Right lobe of liver (tissue), 6 donors: Measurements from ENCODE around the gene CABS1. TPM values are rescaled to one million over a fixed set of nuclear protein-coding genes. Genes with fewer than 3 reads are reported as not detected.

Experiments used
- ATAC-seq, 4 donors: fragments of 200-7000 bp; cut with Tn5 transposase; one replicate each; pipeline ENCODE4 v1.9.1; 2020; ENCODE audit warnings: mild to moderate bottlenecking in 4 of 4, moderate library complexity in 4 of 4
- DNase-seq, 3 donors: peaks; one replicate each; pipeline ENCODE4 v3.0.0-alpha.2; 2020
- H3K27ac ChIP-seq, 3 donors: fragments of 200-600 bp; one replicate each; pipeline ENCODE4 v1.8.0; 2022
- H3K27me3 ChIP-seq, 2 donors: fragments of 200-600 bp; one replicate each; pipeline ENCODE4 v1.8.0; 2022
- H3K36me3 ChIP-seq, 4 donors: fragments of 200-600 bp; sonication (generic) in 1 of 4; one replicate each; pipeline versions ENCODE4 v1.5.1 to v1.8.0; 2017 to 2022; ENCODE audit warnings: control low read depth in 1 of 4
- H3K4me1 ChIP-seq, 4 donors: fragments of 200-600 bp; sonication (generic) in 1 of 4; one replicate each; pipeline versions ENCODE4 v1.5.1 to v1.8.0; 2017 to 2022; ENCODE audit warnings: control low read depth in 1 of 4
- H3K4me3 ChIP-seq, 3 donors: fragments of 200-600 bp; one replicate each; pipeline ENCODE4 v1.8.0; 2022
- H3K9me3 ChIP-seq, 4 donors: fragments of 200-600 bp; sonication (generic) in 1 of 4; one replicate each; pipeline versions ENCODE4 v1.5.1 to v1.8.0; 2017 to 2022; ENCODE audit warnings: control low read depth in 1 of 4
- CTCF ChIP-seq, 4 donors: fragments of 200-600 bp in 3 of 4; fragments of 450-650 bp in 1 of 4; IDR thresholded peaks; one replicate each; pipeline versions ENCODE4 v1.5.1 to v1.8.0; 2016 to 2022; ENCODE audit warnings: antibody characterized with exemption in 4 of 4, mild to moderate bottlenecking in 2 of 4
- POLR2A ChIP-seq: fragments of 450-650 bp; IDR thresholded peaks from one replicate; pipeline ENCODE4 v1.6.1; 2017; ENCODE audit warnings: antibody characterized with exemption, mild to moderate bottlenecking
- WGBS: methylation state at CpG from one replicate; pipeline ENCODE4 v1.1.6; 2018; ENCODE audit warnings: low coverage, low lambda C conversion rate; ENCODE audit not compliant: insufficient coverage; ENCODE audit errors: missing lambda C conversion rate; 5-methylcytosine and 5-hydroxymethylcytosine counted together
- intact Hi-C, 2 donors: fragments of 100-400 bp; cut with DNase I; formaldehyde crosslinking; loops; one replicate each; pipeline versions ENCODE4 v1.11.2 to v1.14.1; 2022
- total RNA-seq, 6 experiments: library from RNA; depleted of rRNA in 2 of 6; stranded (reverse); fragments of >200 nt in 2 of 6; fragmentation: NEBNext Ultra II Directional in 3 of 6; extraction: Animal tissue kit (Norgen Biotek cat#: 25700) in 3 of 6; gene quantifications; one replicate each; pipeline versions ENCODE4 v1.1.0 to v1.2.4, GENCODE V29; 2016 to 2023
- donor health status: DM: no; HTN: yes; CAD: no.
- donor health status: DM: no; HTN: no; CAD: no.
- donor health status: DM: no; HTN: no; CAD: no.
- donor health status: DM: no; HTN: yes; CAD: no.
- donor health status: DM: no; HTN: yes; CAD: no.

CABS1 gene
- total RNA-seq, 6 experiments from 2014 or later, result not detected

- WGBS, result 72% methylated on average over 2 of the region's 2 CpGs
- TF ChIP-seq POLR2A (no peak), CTCF (IDR thresholded peaks at IDR 0.05) (no peak)
Measured at GRCh38 chr4:70299643-70300042, 35.1 kb upstream of the CABS1 start.

GRCh38 chr4:70300215-70300614 is 34.6 kb upstream of the CABS1 start:
- Histone ChIP-seq H3K4me1 (no peaks in the 10 kb centered on the region), H3K27me3 (no peaks in the 10 kb centered on the region), H3K36me3 (no peaks in the 10 kb centered on the region), H3K4me3 (no peak overlapping the region), H3K9me3 (no peaks in the 10 kb centered on the region), H3K27ac (no peak overlapping the region)
- 71% methylated on average over 4 of the region's 4 CpGs for WGBS
- ATAC-seq (no peak), DNase-seq (no peak)
- no peak for TF ChIP-seq CTCF (IDR thresholded peaks at IDR 0.05)
- intact Hi-C loops, result no loop called here

More at GRCh38 chr4:70299643-70300042, 35.1 kb upstream of the CABS1 start:
- Histone ChIP-seq H3K27me3 (no peaks in the 10 kb centered on the region), H3K4me1 (no peaks in the 10 kb centered on the region), H3K9me3 (no peaks in the 10 kb centered on the region), H3K4me3 (no peak overlapping the region), H3K27ac (no peak overlapping the region), H3K36me3 (no peaks in the 10 kb centered on the region)
- ATAC-seq (no peak), DNase-seq (no peak)
- intact Hi-C loops, result no loop called here

- DNase-seq (no peak), ATAC-seq (no peak)
- intact Hi-C loops, result no loop called here
- Histone ChIP-seq H3K36me3 (no peaks in the 10 kb centered on the region), H3K27me3 (no peaks in the 10 kb centered on the region), H3K4me3 (no peak overlapping the region), H3K27ac (no peak overlapping the region), H3K9me3 (no peaks in the 10 kb centered on the region), H3K4me1 (no peaks in the 10 kb centered on the region)
- 52% methylated on average over 1 of the region's 1 CpG for WGBS
- TF ChIP-seq POLR2A (no peak), CTCF (IDR thresholded peaks at IDR 0.05) (no peak)
Measured at GRCh38 chr4:70303090-70303489, 31.7 kb upstream of the CABS1 start.

GRCh38 chr4:70305601-70306000 is 29.2 kb upstream of the CABS1 start:
- TF ChIP-seq CTCF (IDR thresholded peaks at IDR 0.05) (no peak), POLR2A (no peak)
- H3K36me3 ChIP-seq, result no peaks in the 10 kb centered on the region
- no peak overlapping the region for H3K4me3 ChIP-seq
- no peaks in the 10 kb centered on the region for H3K27me3 ChIP-seq
- no peaks in the 10 kb centered on the region for H3K4me1 ChIP-seq
- H3K27ac ChIP-seq, result no peak overlapping the region
- H3K9me3 ChIP-seq, result no peaks in the 10 kb centered on the region
- DNase-seq (no peak), ATAC-seq (no peak)
- 33% methylated on average over 4 of the region's 4 CpGs for WGBS
- intact Hi-C loops, result no loop called here

- TF ChIP-seq CTCF (IDR thresholded peaks at IDR 0.05) (no peak), POLR2A (no peak)
- no peak for DNase-seq
- 46% methylated on average over 2 of the region's 2 CpGs for WGBS
- no peaks in the 10 kb centered on the region for H3K36me3 ChIP-seq
- H3K4me1 ChIP-seq, result no peaks in the 10 kb centered on the region
- no peak overlapping the region for H3K4me3 ChIP-seq
- no peaks in the 10 kb centered on the region for H3K9me3 ChIP-seq
- no peaks in the 10 kb centered on the region for H3K27me3 ChIP-seq
- intact Hi-C loops, result no loop called here
- ATAC-seq, result no peak
- H3K27ac ChIP-seq, result no peak overlapping the region
Measured at GRCh38 chr4:70306076-70306475, 28.7 kb upstream of the CABS1 start.
